ENCODE measurements around the gene UBA1.
A peak's percentile ranks its signal among the peaks of the same experiment; 100 is the strongest.

The UBA1 gene

GRCh38 chrX:47214435-47215077, 20.9 kb downstream of the UBA1 start:
- DNase-seq, result no peak

GRCh38 chrX:47215291-47215900, 21.8 kb downstream of the UBA1 start:
- DNase-seq, result no peak

- DNase-seq, result no peak
Measured at GRCh38 chrX:47216393-47216925, 22.8 kb downstream of the UBA1 start.

- DNase-seq, result peak; percentile 14
Measured at GRCh38 chrX:47217121-47217851, 23.7 kb downstream of the UBA1 start.

- DNase-seq, result peak; percentile 97
Measured at GRCh38 chrX:47217852-47218279, 24.2 kb downstream of the UBA1 start.

- DNase-seq, result peak; percentile 66
Measured at GRCh38 chrX:47218280-47218919, 24.8 kb downstream of the UBA1 start, which contains the start of gene CDK16. CDK16 (plus strand) TSS chrX:47218681; CDS start chrX:47223558, 4,877 bp downstream.

- no peak for DNase-seq
Measured at GRCh38 chrX:47218920-47219815, 25.5 kb downstream of the UBA1 start.

- DNase-seq, result no peak
Measured at GRCh38 chrX:47221756-47222155, 28.1 kb downstream of the UBA1 start.

- DNase-seq, result no peak
Measured at GRCh38 chrX:47222751-47223350, 29.2 kb downstream of the UBA1 start.

GRCh38 chrX:47223476-47224250, 30.0 kb downstream of the UBA1 start:
- no peak for DNase-seq

- no peak for DNase-seq
Measured at GRCh38 chrX:47224266-47224895, 30.8 kb downstream of the UBA1 start.

GRCh38 chrX:47224896-47225290, 31.3 kb downstream of the UBA1 start:
- DNase-seq, result no peak

- no peak for DNase-seq
Measured at GRCh38 chrX:47226071-47226470, 32.4 kb downstream of the UBA1 start.

- no peak for DNase-seq
Measured at GRCh38 chrX:47226531-47227333, 33.1 kb downstream of the UBA1 start.

- DNase-seq, result no peak
Measured at GRCh38 chrX:47227334-47227583, 33.6 kb downstream of the UBA1 start.

GRCh38 chrX:47228550-47229270, 35.1 kb downstream of the UBA1 start:
- no peak for DNase-seq

GRCh38 chrX:47229427-47229826, 35.8 kb downstream of the UBA1 start:
- no peak for DNase-seq

GRCh38 chrX:47230136-47230868, 36.7 kb downstream of the UBA1 start:
- DNase-seq, result no peak

All from NCI-H1105 treated with DMSO at 0.1 percent for 48 hours (cell line).